CD4-positive, alpha-beta T cell treated with Interleukin-6 for 4 hours (primary cell): Measurements from ENCODE around the gene KRAS.

Experiments used
- DNase-seq: peaks from one replicate; pipeline ENCODE4 v3.0.0-alpha.2; 2020; ENCODE audit warnings: mixed read lengths

KRAS gene

DNA sequence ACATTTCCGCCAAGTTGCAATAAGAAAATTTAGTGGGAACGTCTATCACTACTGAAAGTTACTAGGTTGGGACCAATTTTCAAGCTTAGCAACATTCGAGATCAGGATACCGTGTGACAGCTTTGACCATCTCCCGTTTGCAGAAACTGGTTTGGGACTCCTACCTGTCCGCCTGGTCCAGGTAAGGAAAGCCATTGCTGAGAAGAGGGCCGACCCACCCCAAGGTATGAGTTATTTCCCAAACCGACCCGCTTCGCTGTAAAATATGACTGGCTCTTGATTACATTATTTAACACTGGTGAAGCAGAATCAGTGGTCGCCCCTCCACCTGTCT lies 56.0 kb downstream of the KRAS start:
- DNase-seq, result no peak

DNA sequence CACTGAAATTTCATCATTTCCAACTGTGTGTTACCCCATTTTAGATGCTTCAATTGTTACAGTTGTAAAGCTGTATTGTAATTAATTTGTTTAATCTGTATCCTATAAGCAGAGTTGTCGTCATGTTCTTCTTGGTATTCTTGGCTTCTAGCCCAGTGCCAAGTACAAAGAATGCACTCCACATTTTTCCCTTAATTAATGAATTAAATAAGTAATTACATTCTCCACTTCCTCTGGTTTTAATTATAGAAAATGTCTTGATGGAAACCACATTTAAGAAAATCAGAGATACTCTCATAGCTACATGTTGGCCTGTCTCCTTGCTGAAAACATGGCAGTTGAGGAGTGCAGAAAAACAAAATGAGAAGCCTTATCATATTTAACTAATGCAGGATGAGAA lies 56.5 kb downstream of the KRAS start:
- DNase-seq, result no peak

DNA sequence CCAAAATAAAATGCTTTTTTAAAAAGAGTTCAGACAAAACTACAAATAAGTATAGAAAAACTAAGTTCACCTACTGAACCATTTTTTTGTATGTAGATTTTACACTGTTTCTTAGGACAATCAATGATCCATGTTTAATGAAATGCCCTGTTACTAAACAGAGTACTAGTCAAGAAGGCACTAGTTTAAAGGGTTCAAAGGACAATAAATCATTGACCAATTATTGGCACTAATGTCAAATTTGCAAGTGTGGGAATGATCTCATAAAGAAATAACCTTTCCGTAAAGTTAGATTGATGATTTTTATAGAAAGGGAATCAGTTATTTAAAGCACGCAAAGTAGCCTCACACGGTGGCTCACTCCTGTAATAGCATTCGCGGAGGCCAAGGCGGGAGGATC lies 59.9 kb downstream of the KRAS start:
- DNase-seq, result no peak

DNA sequence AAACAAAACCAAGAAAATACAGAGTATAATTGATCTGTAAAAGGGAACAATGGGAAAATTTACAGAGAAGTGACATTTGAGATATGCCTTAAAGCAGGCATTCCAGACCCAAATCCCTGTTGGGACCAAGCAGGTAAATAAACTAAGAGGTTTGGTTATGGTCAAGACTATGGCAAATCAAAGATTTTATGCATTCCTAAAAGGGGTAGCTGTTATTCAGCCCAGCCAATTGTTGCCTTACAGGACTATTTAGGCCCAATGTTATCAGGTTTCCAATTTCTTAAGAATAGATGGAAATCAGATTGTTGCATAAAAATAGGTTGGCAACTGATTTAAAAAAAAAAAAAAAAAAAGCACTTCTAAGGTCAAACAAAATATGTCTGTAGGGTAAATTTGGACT lies 61.1 kb downstream of the KRAS start:
- DNase-seq, result no peak

DNA sequence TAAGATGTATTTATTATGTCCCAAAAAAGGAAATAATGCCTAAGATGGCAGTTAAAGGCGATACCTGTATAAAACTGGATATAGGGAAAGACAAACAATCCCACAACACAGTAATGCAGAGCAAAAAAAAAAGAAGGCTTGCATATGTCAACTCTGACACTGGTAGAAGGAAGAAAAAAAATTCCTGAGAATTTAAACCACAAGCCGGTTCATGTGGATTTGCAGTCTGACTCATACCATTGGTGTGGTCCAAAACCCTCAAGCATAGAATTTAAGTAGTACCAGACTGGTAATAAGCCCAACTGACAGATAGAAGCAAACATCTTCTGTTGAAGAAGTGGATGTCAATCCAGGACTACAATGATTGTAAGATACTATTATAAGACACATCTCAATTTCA lies 62.9 kb downstream of the KRAS start:
- no peak for DNase-seq

DNA sequence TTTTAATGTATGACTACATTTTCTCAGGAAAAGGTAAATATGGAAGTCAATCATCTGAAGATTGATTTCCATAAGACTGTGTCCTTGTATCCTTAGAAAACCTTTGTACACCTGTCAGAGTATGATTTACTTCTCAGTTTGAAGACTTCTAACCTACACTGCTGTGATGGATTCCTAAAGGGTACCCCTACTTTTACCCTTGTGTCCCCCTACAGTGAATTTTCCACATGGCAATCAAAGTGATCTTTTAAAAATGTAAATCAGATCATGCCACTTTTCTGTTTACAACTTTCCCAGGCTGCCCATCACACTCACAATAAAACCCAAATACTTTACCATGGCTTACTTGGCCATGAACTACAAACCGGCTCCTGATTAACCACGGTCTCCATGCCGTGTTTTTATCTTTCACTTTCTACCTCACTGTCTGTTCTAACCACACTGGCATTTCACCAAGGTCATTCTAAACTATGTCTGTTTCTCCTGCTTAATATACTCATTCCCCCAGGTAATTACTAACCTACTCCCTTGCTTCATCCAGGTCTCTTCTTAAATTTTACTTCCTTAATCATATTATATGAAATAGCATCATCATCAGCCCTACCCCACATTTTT lies 63.8 kb downstream of the KRAS start:
- peak; percentile 35 for DNase-seq

DNA sequence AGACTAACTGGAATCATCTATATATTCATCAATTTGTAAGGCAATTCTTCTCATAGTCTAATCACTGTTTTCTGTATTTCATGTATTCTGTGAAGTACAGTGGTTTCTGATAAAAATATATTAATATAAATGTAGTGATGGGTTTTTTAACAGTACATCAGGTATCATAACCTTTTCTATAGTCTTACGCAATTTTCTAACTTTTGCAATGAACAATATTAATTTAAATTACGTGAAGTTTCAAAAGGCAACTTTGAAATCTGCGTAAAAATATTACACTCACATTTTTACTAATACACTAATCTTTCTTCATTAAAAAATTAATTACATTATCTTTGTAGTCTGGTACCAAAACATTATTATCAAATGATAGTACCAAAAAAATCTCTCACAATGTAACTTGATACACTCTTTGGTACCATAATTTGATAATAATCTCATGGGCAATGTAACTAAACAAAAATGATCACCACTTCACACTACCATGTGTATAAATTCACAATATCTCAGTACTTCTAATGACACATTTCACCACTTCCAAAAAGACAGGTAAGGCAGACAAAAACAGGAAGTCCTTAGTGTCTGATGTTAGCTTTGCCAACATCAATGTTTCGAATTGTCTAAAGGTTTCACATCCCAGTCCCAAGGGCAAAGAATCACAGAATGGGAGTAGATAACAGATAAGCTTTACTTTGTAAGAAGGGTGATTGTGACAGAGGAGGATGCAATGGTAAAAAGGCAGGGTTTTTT lies 64.5 kb downstream of the KRAS start:
- peak; percentile 6 for DNase-seq

GRCh38 chr12:25184132-25184531 lies 66.6 kb downstream of the KRAS start:
- DNase-seq, result no peak

GRCh38 chr12:25182765-25183164 lies 68.0 kb downstream of the KRAS start:
- no peak for DNase-seq

- no peak for DNase-seq
Measured at GRCh38 chr12:25162866-25163265, 87.9 kb downstream of the KRAS start.

DNA sequence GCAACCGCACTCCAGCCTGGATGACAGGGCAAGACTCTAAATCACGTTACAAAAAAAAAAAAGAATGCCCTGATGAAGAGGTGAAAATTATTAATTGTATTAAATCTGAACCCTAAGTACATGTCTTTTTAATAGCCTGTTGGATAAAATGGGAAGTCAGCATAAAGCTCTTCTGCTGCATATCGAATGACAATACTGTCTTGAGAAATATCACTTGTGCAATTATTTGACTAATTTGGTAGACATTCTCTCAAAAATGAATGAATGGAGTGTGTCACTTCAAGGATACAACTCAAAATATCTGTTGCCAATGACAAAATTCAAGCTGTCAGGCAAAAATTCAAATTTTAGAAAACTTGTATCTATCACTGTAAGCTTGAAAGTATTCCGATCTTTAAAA lies 94.7 kb downstream of the KRAS start:
- no peak for DNase-seq

- no peak for DNase-seq
Measured at GRCh38 chr12:25155022-25155576, 95.6 kb downstream of the KRAS start.
